ENCODE results near the gene GALNT6. TPM values are rescaled to one million over a fixed set of nuclear protein-coding genes. Genes with fewer than 3 reads are reported as not detected.

The GALNT6 gene
- total and polyA plus RNA-seq, 2 experiments from 2014 or later, result 4.3 to 9.4 TPM

- WGBS, 2 experiments (ENCODE audit: low coverage in 1 of 2, low lambda C conversion rate in 2 of 2, missing lambda C conversion rate in 2 of 2), result 87 to 90% methylated on average over 9 to 11 of the region's 11 CpGs
- H3K4me2 ChIP-seq (ENCODE audit: unreplicated experiment), result no peak overlapping the region
- no peaks in the 10 kb centered on the region for H4K20me1 ChIP-seq (ENCODE audit: insufficient read depth)
- DNase-seq, result no peak
- no peak for TF ChIP-seq EZH2 (IDR thresholded peaks at IDR 0.05; ENCODE audit: insufficient read depth, poor library complexity, severe bottlenecking)
- no peak for TF ChIP-seq EZH2phosphoT487 (IDR thresholded peaks at IDR 0.05; ENCODE audit: insufficient read depth, low read depth)
- no peaks in the 10 kb centered on the region for H3K4me1 ChIP-seq (ENCODE audit: insufficient read depth)
- no peak overlapping the region for H3K4me3 ChIP-seq
- no peaks in the 10 kb centered on the region for H3K27me3 ChIP-seq (replicated peaks; ENCODE audit: insufficient read depth)
- H2AFZ ChIP-seq, result no peak overlapping the region
- H3K9me3 ChIP-seq (ENCODE audit: low read depth), result no peaks in the 10 kb centered on the region
- H3K79me2 ChIP-seq (ENCODE audit: insufficient read depth), result no peaks in the 10 kb centered on the region
- no peaks in the 10 kb centered on the region for H3F3A ChIP-seq (ENCODE audit: insufficient read depth)
- H3K36me3 ChIP-seq (ENCODE audit: low read depth), result no peaks in the 10 kb centered on the region
- H3K27ac ChIP-seq, result no peak overlapping the region
- no peaks in the 10 kb centered on the region for H3K9me2 ChIP-seq (ENCODE audit: insufficient read depth)
- in situ Hi-C loops (cut with MboI), result no loop called here
- no peak overlapping the region for H3K9ac ChIP-seq
Observed at GRCh38 chr12:51364001-51364400, 27.2 kb downstream of the GALNT6 start.

DNA sequence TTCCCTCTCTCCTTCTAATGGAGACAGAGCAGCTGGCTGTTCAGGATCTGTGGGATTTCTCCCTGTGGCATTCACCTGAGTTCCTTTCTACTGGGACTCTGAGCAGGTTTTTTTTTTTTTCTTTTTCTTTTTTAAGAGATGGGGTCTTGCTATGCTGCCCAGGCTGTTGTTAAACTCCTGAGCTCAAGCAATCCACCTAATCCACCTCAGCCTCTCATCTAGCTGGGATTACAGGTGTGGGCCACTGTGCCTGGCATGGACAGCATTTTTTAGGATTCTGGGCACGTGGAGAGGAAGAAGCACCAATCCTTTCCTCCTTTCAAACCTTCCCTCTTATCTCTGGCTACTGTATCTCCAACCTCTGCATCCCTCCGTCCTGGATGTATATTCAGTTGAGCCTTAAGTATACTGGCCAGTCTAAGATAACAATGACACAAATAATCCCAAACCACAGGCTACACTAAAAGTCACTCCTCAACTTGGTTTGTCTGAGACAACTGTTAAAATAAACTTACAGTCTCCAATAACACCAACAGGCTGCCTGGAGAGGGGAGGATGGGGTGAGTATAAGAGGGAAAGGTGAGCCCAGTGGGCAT is 28.4 kb downstream of the GALNT6 start:
- Histone ChIP-seq H3K4me3 (no peak overlapping the region), H3K9ac (no peak overlapping the region), H4K20me1 (ENCODE audit: insufficient read depth) (no peaks in the 10 kb centered on the region), H3K36me3 (ENCODE audit: low read depth) (no peaks in the 10 kb centered on the region), H3K4me2 (ENCODE audit: unreplicated experiment) (no peak overlapping the region), H3K9me3 (ENCODE audit: low read depth) (no peaks in the 10 kb centered on the region), H3K27ac (no peak overlapping the region), H3K4me1 (ENCODE audit: insufficient read depth) (no peaks in the 10 kb centered on the region), H3K79me2 (ENCODE audit: insufficient read depth) (no peaks in the 10 kb centered on the region), H3F3A (ENCODE audit: insufficient read depth) (no peaks in the 10 kb centered on the region), H3K27me3 (replicated peaks; ENCODE audit: insufficient read depth) (no peaks in the 10 kb centered on the region), H2AFZ (no peak overlapping the region), H3K9me2 (ENCODE audit: insufficient read depth) (no peaks in the 10 kb centered on the region)
- WGBS, 2 experiments (ENCODE audit: low coverage in 1 of 2, low lambda C conversion rate in 2 of 2, missing lambda C conversion rate in 2 of 2), result 79 to 81% methylated on average over 2 of the region's 2 CpGs
- TF ChIP-seq EZH2phosphoT487 (IDR thresholded peaks at IDR 0.05; ENCODE audit: insufficient read depth, low read depth), result no peak
- TF ChIP-seq EZH2 (IDR thresholded peaks at IDR 0.05; ENCODE audit: insufficient read depth, poor library complexity, severe bottlenecking), result no peak
- in situ Hi-C loops (cut with MboI), result no loop called here
- DNase-seq, result no peak

- H2AFZ ChIP-seq, result no peak overlapping the region
- in situ Hi-C loops (cut with MboI), result no loop called here
- no peak overlapping the region for H3K4me2 ChIP-seq (ENCODE audit: unreplicated experiment)
- no peaks in the 10 kb centered on the region for H3K9me3 ChIP-seq (ENCODE audit: low read depth)
- no peak overlapping the region for H3K9ac ChIP-seq
- no peaks in the 10 kb centered on the region for H3F3A ChIP-seq (ENCODE audit: insufficient read depth)
- H3K9me2 ChIP-seq (ENCODE audit: insufficient read depth), result no peaks in the 10 kb centered on the region
- H3K36me3 ChIP-seq (ENCODE audit: low read depth), result no peaks in the 10 kb centered on the region
- no peak overlapping the region for H3K4me3 ChIP-seq
- no peaks in the 10 kb centered on the region for H3K27me3 ChIP-seq (replicated peaks; ENCODE audit: insufficient read depth)
- 76 to 85% methylated on average over 6 of the region's 6 CpGs for WGBS, 2 experiments (ENCODE audit: low coverage in 1 of 2, low lambda C conversion rate in 2 of 2, missing lambda C conversion rate in 2 of 2)
- no peaks in the 10 kb centered on the region for H3K79me2 ChIP-seq (ENCODE audit: insufficient read depth)
- TF ChIP-seq EZH2 (IDR thresholded peaks at IDR 0.05; ENCODE audit: insufficient read depth, poor library complexity, severe bottlenecking) (no peak), EZH2phosphoT487 (IDR thresholded peaks at IDR 0.05; ENCODE audit: insufficient read depth, low read depth) (no peak)
- DNase-seq, result no peak
- no peaks in the 10 kb centered on the region for H3K4me1 ChIP-seq (ENCODE audit: insufficient read depth)
- no peaks in the 10 kb centered on the region for H4K20me1 ChIP-seq (ENCODE audit: insufficient read depth)
- no peak overlapping the region for H3K27ac ChIP-seq
Observed at GRCh38 chr12:51362307-51362706, 28.9 kb downstream of the GALNT6 start.

DNA sequence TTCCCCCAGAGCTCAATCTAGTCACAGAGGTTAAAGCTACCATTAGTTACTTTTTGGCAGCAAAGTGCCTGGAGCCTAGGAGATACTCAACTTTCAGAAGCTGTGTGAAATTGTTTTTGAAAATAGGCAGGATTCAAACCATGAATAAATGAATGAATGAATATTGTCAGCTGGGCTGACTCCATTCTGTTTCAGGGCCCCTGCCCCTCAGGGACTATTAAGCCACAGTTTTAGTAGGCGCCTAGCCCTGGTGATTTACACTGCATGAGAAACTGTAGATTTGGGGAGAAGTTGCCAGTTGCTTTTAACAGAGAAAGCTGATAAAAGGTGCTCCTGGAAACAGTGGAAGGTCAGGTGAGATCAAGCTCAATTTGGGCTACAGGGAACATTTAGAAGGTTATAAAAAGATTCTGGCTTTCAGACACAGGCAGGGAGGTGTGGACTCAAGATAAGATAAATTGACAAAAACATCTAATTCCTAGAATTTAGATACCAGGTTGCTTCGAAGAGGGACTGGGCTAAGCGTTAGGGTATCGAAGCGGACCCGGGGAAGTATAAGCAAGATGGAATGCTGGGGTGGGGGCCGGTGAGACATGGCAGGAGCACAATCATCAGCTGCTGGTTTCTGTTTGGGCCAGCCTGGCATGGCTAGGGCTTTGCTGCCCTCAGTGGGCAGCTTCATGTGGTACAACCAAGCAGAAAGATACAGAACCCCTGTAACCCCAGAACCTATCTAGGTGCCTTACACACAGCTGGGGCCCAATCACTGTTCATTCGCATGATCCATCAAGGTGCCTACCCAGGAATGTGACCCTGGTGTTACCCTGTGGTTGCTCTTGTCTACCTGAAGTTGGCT is 29.8 kb downstream of the GALNT6 start:
- Histone ChIP-seq H2AFZ (no peak overlapping the region), H4K20me1 (ENCODE audit: insufficient read depth) (no peaks in the 10 kb centered on the region), H3K4me2 (ENCODE audit: unreplicated experiment) (no peak overlapping the region), H3K9ac (no peak overlapping the region), H3K4me1 (ENCODE audit: insufficient read depth) (no peaks in the 10 kb centered on the region), H3K36me3 (ENCODE audit: low read depth) (no peaks in the 10 kb centered on the region), H3K9me2 (ENCODE audit: insufficient read depth) (no peaks in the 10 kb centered on the region), H3K79me2 (ENCODE audit: insufficient read depth) (no peaks in the 10 kb centered on the region), H3K4me3 (no peak overlapping the region), H3K9me3 (ENCODE audit: low read depth) (no peaks in the 10 kb centered on the region), H3F3A (ENCODE audit: insufficient read depth) (no peaks in the 10 kb centered on the region), H3K27ac (no peak overlapping the region), H3K27me3 (replicated peaks; ENCODE audit: insufficient read depth) (no peaks in the 10 kb centered on the region)
- 82 to 84% methylated on average over 8 of the region's 8 CpGs for WGBS, 2 experiments (ENCODE audit: low coverage in 1 of 2, low lambda C conversion rate in 2 of 2, missing lambda C conversion rate in 2 of 2)
- in situ Hi-C loops (cut with MboI), result no loop called here
- DNase-seq, result no peak
- no peak for TF ChIP-seq EZH2phosphoT487 (IDR thresholded peaks at IDR 0.05; ENCODE audit: insufficient read depth, low read depth)
- no peak for TF ChIP-seq EZH2 (IDR thresholded peaks at IDR 0.05; ENCODE audit: insufficient read depth, poor library complexity, severe bottlenecking)

Data from GM23248 (cell line).